SH-SY5Y (cell line): ENCODE measurements around the gene WBP2.

Experiments used
- GATA2 ChIP-seq: IDR thresholded peaks from 2 replicates; pipeline ENCODE4 v1.6.1; 2011; ENCODE audit warnings: mild to moderate bottlenecking, low read depth, low read length
- GATA3 ChIP-seq: IDR thresholded peaks from 2 replicates; pipeline ENCODE4 v1.6.1; 2011; ENCODE audit warnings: low read depth, mild to moderate bottlenecking, low read length, moderate library complexity

- TF ChIP-seq GATA2 (no peak), GATA3 (no peak)
Observed at GRCh38 chr17:75832164-75832651, 22.9 kb downstream of the WBP2 start.
